ENCODE measurements around the gene CELF3.

DNA sequence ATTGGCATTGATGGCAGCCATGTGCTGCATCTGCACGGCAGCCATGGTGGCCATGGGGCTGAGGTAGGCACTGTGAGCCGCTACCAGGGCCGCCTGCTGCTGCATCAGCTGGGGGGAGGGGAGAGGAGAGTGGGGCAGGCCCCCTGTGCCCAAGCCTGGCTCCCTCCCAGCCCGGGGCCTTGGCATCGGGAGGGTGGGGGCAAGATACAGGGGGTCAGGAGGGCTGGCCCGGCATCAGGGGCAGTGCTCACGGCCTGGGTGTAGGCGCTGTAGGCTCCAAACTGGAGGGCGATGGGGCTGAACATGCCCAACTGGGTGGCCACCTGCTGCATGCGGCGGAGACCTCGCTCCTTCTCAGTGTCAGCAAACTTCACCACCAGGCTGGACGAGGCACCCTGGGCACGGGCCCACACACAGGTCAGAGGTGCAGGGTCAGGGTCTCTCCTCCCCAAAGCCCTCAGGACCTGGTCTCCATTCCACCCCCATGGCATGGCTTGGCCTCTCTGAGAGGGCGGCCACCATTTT lies 9.0 kb downstream of the CELF3 start:
- TF ChIP-seq, protein P1, sequence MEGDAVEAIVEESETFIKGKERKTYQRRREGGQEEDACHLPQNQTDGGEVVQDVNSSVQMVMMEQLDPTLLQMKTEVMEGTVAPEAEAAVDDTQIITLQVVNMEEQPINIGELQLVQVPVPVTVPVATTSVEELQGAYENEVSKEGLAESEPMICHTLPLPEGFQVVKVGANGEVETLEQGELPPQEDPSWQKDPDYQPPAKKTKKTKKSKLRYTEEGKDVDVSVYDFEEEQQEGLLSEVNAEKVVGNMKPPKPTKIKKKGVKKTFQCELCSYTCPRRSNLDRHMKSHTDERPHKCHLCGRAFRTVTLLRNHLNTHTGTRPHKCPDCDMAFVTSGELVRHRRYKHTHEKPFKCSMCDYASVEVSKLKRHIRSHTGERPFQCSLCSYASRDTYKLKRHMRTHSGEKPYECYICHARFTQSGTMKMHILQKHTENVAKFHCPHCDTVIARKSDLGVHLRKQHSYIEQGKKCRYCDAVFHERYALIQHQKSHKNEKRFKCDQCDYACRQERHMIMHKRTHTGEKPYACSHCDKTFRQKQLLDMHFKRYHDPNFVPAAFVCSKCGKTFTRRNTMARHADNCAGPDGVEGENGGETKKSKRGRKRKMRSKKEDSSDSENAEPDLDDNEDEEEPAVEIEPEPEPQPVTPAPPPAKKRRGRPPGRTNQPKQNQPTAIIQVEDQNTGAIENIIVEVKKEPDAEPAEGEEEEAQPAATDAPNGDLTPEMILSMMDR (IDR thresholded peaks at IDR 0.05) = no peak
- no peak for TF ChIP-seq POLR2AphosphoS5 (IDR thresholded peaks at IDR 0.05)
- TF ChIP-seq EP300 (IDR thresholded peaks at IDR 0.05) = no peak
- no peak for TF ChIP-seq POLR2A (IDR thresholded peaks at IDR 0.05)
